HepG2 (cell line): ENCODE results near the gene TARS3. TPM values are rescaled to one million over a fixed set of nuclear protein-coding genes. Genes with fewer than 3 reads are reported as not detected.
A peak's percentile ranks its signal among the peaks of the same experiment; 100 is the strongest.

ENCODE experiments used
- ETV6 ChIP-seq: sonication (generic); formaldehyde crosslinking; conservative IDR thresholded peaks from 2 replicates; pipeline ENCODE4 v1.4.0; 2020; ENCODE audit warnings: missing genetic modification reagents
- ISL2 ChIP-seq: sonication (generic); formaldehyde crosslinking; IDR thresholded peaks from 2 replicates; pipeline ENCODE4 v1.5.0; 2020; ENCODE audit warnings: missing genetic modification reagents
- NAIF1 ChIP-seq: sonication (generic); formaldehyde crosslinking; IDR thresholded peaks from 2 replicates; pipeline ENCODE4 v1.5.0; 2020; ENCODE audit warnings: mild to moderate bottlenecking, missing genetic modification reagents, borderline replicate concordance
- NCOA1 ChIP-seq: sonication (generic); formaldehyde crosslinking; IDR thresholded peaks from 2 replicates; pipeline ENCODE4 v1.9.0; 2021; ENCODE audit warnings: missing genetic modification reagents
- NFIC ChIP-seq: IDR thresholded peaks from 2 replicates; pipeline ENCODE4 v1.6.1; 2012; ENCODE audit warnings: mild to moderate bottlenecking, low read length, inconsistent platforms
- NONO ChIP-seq, 2 experiments: fragments of 450-650 bp in 1 of 2; sonication (generic) in 1 of 2; formaldehyde crosslinking in 1 of 2; IDR thresholded peaks in 1 of 2; conservative IDR thresholded peaks in 1 of 2; 2 replicates each; pipeline versions ENCODE4 v1.6.1 to v1.8.0; 2017 to 2022; ENCODE audit warnings: mild to moderate bottlenecking in 1 of 2, missing genetic modification reagents in 1 of 2, moderate library complexity in 1 of 2
- PAWR ChIP-seq: sonication (generic); formaldehyde crosslinking; IDR thresholded peaks from 2 replicates; pipeline ENCODE4 v1.4.0; 2020; ENCODE audit warnings: missing genetic modification reagents, mild to moderate bottlenecking, borderline replicate concordance
- RBM39 ChIP-seq: fragments of 200-400 bp; formaldehyde crosslinking; IDR thresholded peaks from one replicate; pipeline ENCODE4 v1.6.1; 2018; ENCODE audit warnings: antibody characterized with exemption, mild to moderate bottlenecking, low read depth, low read length; ENCODE audit not compliant: poor library complexity, severe bottlenecking
- ZBTB2 ChIP-seq: sonication (generic); formaldehyde crosslinking; IDR thresholded peaks from 2 replicates; pipeline ENCODE4 v1.8.0; 2022; ENCODE audit warnings: low read depth, missing genetic modification reagents
- ZBTB44 ChIP-seq: sonication (generic); formaldehyde crosslinking; IDR thresholded peaks from 2 replicates; pipeline ENCODE4 v1.4.0; 2020; ENCODE audit warnings: missing genetic modification reagents
- ZNF234 ChIP-seq: sonication (generic); formaldehyde crosslinking; conservative IDR thresholded peaks from 2 replicates; pipeline ENCODE4 v1.5.1; 2020; ENCODE audit warnings: mild to moderate bottlenecking, missing genetic modification reagents
- ZNF343 ChIP-seq: sonication (generic); formaldehyde crosslinking; IDR thresholded peaks from 2 replicates; pipeline ENCODE4 v1.4.0; 2020; ENCODE audit warnings: mild to moderate bottlenecking, missing genetic modification reagents
- ZNF446 ChIP-seq: sonication (generic); formaldehyde crosslinking; IDR thresholded peaks from 2 replicates; pipeline ENCODE4 v1.5.0; 2020; ENCODE audit warnings: mild to moderate bottlenecking, missing genetic modification reagents
- ZNF496 ChIP-seq: sonication (generic); formaldehyde crosslinking; IDR thresholded peaks from 2 replicates; pipeline ENCODE4 v1.8.1; 2023; ENCODE audit warnings: mild to moderate bottlenecking, moderate library complexity, missing genetic modification reagents; ENCODE audit not compliant: insufficient replicate concordance
- polyA plus RNA-seq, 8 experiments: library from polyadenylated mRNA; depleted of rRNA in 3 of 8; stranded (reverse) in 7 of 8; unstranded in 1 of 8; fragments of >200 nt; fragmentation: Illumina TruSeq in 4 of 8; extraction: Trizol in 4 of 8; gene quantifications; 2 replicates each; pipeline versions ENCODE4 v1.2.1 to v1.2.3, GENCODE V29; 2011 to 2016; ENCODE audit warnings: low read depth in 4 of 8, missing spikeins in 1 of 8, mixed read lengths in 1 of 8; ENCODE audit not compliant: insufficient read depth in 1 of 8
- total RNA-seq, 5 experiments: library from RNA; depleted of rRNA; stranded (reverse); fragments of >200 nt; fragmentation: Illumina TruSeq; extraction: Trizol; gene quantifications; 2 replicates each; pipeline ENCODE4 v1.2.3, GENCODE V29; 2016; ENCODE audit warnings: low read depth in 1 of 5
- TF ChIP-seq, protein P1 (sequence below): sonication (generic); formaldehyde crosslinking; IDR thresholded peaks from 2 replicates; pipeline ENCODE4 v1.9.0; 2021; ENCODE audit warnings: missing genetic modification reagents, borderline replicate concordance
- TF ChIP-seq, protein P2 (sequence below): sonication (generic); formaldehyde crosslinking; IDR thresholded peaks from 2 replicates; pipeline ENCODE4 v1.5.1; 2020; ENCODE audit warnings: missing genetic modification reagents, mild to moderate bottlenecking, borderline replicate concordance
- TF ChIP-seq, protein P3 (sequence below): sonication (generic); formaldehyde crosslinking; IDR thresholded peaks from 2 replicates; pipeline ENCODE4 v1.4.0; 2020; ENCODE audit warnings: mild to moderate bottlenecking, missing genetic modification reagents

TARS3 gene
- total and polyA plus RNA-seq, 2 of the 13 experiments (the other 11 are each of a cell fraction or from before 2014, with no cell fraction given), result 4.1 to 11.7 TPM

GRCh38 chr15:101615986-101616848 lies 108.1 kb downstream of the TARS3 start (continued):
- TF ChIP-seq ZBTB44 (CRISPR knock-in tag) (no peak), NFIC (no peak), ZNF234 (CRISPR knock-in tag) (0 out of 2 replicates have a peak, but pooled peaks have one; percentile 30), RBM39 (no peak), ETV6 (CRISPR knock-in tag) (no peak), ZNF446 (CRISPR knock-in tag) (no peak), ZBTB2 (no peak), PAWR (CRISPR knock-in tag) (no peak), NCOA1 (CRISPR knock-in tag) (no peak), NAIF1 (CRISPR knock-in tag) (no peak), ZNF496 (CRISPR knock-in tag) (no peak), ZNF343 (CRISPR knock-in tag) (no peak), NONO (IDR thresholded peaks at IDR 0.05) (no peak), NONO (CRISPR knock-in tag; conservative IDR thresholded peaks at IDR 0.05) (peak; percentile 31; the same call in 1 of the 2 replicates), ISL2 (CRISPR knock-in tag) (no peak)
- TF ChIP-seq, protein P1, sequence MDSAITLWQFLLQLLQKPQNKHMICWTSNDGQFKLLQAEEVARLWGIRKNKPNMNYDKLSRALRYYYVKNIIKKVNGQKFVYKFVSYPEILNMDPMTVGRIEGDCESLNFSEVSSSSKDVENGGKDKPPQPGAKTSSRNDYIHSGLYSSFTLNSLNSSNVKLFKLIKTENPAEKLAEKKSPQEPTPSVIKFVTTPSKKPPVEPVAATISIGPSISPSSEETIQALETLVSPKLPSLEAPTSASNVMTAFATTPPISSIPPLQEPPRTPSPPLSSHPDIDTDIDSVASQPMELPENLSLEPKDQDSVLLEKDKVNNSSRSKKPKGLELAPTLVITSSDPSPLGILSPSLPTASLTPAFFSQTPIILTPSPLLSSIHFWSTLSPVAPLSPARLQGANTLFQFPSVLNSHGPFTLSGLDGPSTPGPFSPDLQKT (CRISPR knock-in tag), result no peak
- TF ChIP-seq, protein P2, sequence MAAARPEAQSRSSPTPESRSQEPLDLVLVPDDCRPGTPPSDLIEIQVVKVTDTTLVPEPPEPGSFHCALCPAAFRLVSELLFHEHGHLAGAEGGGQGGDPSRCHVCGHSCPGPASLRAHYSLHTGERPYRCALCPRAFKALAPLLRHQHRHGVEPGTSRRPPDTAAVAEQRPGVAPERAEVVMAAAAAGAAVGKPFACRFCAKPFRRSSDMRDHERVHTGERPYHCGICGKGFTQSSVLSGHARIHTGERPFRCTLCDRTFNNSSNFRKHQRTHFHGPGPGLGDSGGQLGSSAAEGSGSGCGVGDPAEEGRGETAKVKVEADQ (CRISPR knock-in tag), result no peak; the same call in 1 of the 2 replicates
- TF ChIP-seq, protein P3, sequence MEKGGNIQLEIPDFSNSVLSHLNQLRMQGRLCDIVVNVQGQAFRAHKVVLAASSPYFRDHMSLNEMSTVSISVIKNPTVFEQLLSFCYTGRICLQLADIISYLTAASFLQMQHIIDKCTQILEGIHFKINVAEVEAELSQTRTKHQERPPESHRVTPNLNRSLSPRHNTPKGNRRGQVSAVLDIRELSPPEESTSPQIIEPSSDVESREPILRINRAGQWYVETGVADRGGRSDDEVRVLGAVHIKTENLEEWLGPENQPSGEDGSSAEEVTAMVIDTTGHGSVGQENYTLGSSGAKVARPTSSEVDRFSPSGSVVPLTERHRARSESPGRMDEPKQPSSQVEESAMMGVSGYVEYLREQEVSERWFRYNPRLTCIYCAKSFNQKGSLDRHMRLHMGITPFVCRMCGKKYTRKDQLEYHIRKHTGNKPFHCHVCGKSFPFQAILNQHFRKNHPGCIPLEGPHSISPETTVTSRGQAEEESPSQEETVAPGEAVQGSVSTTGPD, result no peak
